Left kidney (tissue), 2 donors: ENCODE results near the gene ZNF385B. TPM values are rescaled to one million over a fixed set of nuclear protein-coding genes. Genes with fewer than 3 reads are reported as not detected.
"Not testable (repeated sequence)": the region's sequence is repeated elsewhere in the genome, so short reads cannot be mapped to it uniquely, and the experiment has no call there.

ENCODE experiments used
- DNase-seq: peaks from one replicate; pipeline ENCODE4 v3.0.0-alpha.2; 2013
- polyA plus RNA-seq: library from polyadenylated mRNA; unstranded; fragments of 120-200 nt; gene quantifications from one replicate; pipeline ENCODE4 v1.2.1, GENCODE V29; 2013; ENCODE audit not compliant: insufficient read length

ZNF385B gene
- polyA plus RNA-seq, 1 donor: 16.8 TPM

GRCh38 chr2:179511105-179511789, 350.2 kb downstream of the ZNF385B start:
- DNase-seq: no peak

GRCh38 chr2:179495315-179495714, 366.1 kb downstream of the ZNF385B start:
- DNase-seq: no peak

- DNase-seq: no peak
Observed at GRCh38 chr2:179488563-179488962, 372.8 kb downstream of the ZNF385B start.

GRCh38 chr2:179487010-179487731, 374.2 kb downstream of the ZNF385B start:
- DNase-seq: no peak

GRCh38 chr2:179483131-179483530, 378.3 kb downstream of the ZNF385B start:
- DNase-seq: no peak

- no peak for DNase-seq
Observed at GRCh38 chr2:179479947-179480346, 381.5 kb downstream of the ZNF385B start.

GRCh38 chr2:179478771-179479170, 382.6 kb downstream of the ZNF385B start:
- no peak for DNase-seq

GRCh38 chr2:179470992-179471391, 390.4 kb downstream of the ZNF385B start:
- DNase-seq: no peak

- DNase-seq: no peak
Observed at GRCh38 chr2:179470089-179470488, 391.3 kb downstream of the ZNF385B start.

- no peak for DNase-seq
Observed at GRCh38 chr2:179467960-179468359, 393.5 kb downstream of the ZNF385B start.

GRCh38 chr2:179467111-179467510, 394.3 kb downstream of the ZNF385B start:
- no peak for DNase-seq

- no peak for DNase-seq
Observed at GRCh38 chr2:179461420-179461819, 400.0 kb downstream of the ZNF385B start.

GRCh38 chr2:179460181-179460929, 401.1 kb downstream of the ZNF385B start:
- no peak for DNase-seq

- DNase-seq: not testable (repeated sequence)
Observed at GRCh38 chr2:179458113-179458512, 403.3 kb downstream of the ZNF385B start.

GRCh38 chr2:179455824-179456223, 405.6 kb downstream of the ZNF385B start:
- DNase-seq: no peak

GRCh38 chr2:179455172-179455524, 406.3 kb downstream of the ZNF385B start:
- no peak for DNase-seq

- no peak for DNase-seq
Observed at GRCh38 chr2:179454443-179455171, 406.8 kb downstream of the ZNF385B start.

- no peak for DNase-seq
Observed at GRCh38 chr2:179449010-179449409, 412.4 kb downstream of the ZNF385B start.

- no peak for DNase-seq
Observed at GRCh38 chr2:179447839-179448447, 413.5 kb downstream of the ZNF385B start.

GRCh38 chr2:179447421-179447820, 414.0 kb downstream of the ZNF385B start:
- DNase-seq: no peak

- DNase-seq: no peak
Observed at GRCh38 chr2:179446476-179447141, 414.8 kb downstream of the ZNF385B start.
